AG08396 (cell line): ENCODE data around the gene ISM2.

Experiments
- DNase-seq: peaks from one replicate; pipeline ENCODE4 v3.0.0; 2012; ENCODE audit warnings: low spot score, mixed read lengths

Gene ISM2

DNA sequence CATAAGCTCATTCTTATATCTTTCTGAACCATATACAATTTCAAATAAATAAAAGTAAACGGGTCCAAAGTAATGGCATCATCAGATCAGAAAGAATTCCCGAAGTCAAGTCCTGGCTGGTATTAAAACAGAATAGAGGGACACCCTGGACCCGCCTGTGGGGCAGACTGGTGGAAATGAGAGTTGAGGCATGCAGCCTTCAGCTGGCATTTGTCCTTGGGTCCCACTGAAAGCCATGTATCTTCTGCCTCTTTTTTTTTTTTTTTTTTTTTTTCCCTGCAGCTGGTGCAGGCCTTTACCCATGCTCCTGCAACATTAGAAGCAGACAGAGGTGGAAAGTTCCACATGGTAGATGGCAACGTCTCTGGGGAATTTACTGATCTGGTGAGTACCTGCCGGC, 30.8 kb downstream of the ISM2 start:
- no peak for DNase-seq

DNA sequence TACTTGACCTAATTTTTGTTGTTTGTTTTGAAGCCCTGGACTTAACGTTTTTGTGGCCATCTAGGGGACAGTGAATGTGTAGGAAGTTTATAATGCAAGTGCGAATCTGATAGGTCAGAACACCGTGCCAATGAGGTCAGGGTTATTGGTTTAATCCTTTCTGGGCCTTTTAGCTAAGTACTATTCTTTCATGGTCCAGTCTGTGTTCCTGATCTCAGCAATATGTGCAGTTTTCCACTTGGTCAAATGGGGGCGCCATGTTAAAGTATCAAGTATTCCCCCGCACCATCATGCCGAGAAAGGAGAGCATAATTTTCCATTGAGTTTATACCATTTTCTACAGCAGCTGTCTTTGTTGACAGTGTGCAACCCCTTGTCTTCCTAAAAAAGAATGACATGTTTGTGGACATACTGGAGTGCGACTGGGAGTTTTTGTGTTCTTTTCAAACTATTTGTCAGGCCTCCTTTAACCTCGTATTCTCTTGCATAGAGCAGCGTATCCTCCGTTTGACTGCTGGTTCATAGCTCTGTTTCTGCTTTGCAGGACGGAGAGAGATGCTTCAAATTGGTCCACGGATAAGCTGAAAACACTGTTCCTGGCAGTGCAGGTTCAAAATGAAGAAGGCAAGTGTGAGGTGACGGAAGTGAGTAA, 39.4 kb downstream of the ISM2 start:
- peak; percentile 62 for DNase-seq

GRCh38 chr14:77458249-77458950, 40.2 kb downstream of the ISM2 start:
- no peak for DNase-seq

DNA sequence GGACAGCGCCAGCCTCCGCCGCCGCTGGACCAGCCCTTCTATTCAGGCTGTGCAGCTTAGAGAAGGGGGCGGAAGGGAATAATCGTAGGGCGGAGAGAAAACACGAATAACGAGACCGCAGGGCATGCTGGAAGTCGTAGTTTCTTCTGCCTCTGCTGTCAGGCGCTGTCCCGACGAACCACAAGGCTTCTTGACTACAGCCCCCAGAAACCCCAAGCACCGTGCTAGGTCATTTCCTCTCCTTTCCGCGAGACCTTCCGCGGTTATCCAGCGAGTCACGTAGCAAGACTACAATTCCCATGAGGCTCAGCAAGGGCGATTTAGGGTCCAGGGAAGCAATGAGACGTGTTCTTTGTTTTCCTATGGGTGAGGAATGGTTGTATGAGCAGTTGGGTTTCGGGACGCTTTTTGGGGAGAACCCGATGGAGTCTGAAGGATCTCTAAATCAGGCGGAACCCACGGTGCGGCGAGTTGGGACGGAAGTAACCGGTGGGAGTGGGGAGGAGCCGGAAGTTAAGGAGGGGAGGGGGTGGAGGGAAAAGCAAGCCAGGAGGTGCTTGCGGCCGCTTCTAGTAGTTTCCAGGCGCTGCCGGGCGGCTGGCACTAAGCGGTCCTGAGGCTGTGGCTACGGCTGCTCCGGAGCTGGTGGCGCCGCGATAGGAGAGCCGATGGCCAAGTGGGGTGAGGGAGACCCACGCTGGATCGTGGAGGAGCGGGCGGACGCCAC, 40.9 kb downstream of the ISM2 start, which contains the start of the genes AHSA1 and VIPAS39:
Gene AHSA1, plus strand, starts transcription at position 572 of the 727 bp plus-strand sequence. Its CDS starts 97 bp downstream, at position 669.
Gene VIPAS39, minus strand, starts transcription at position 80 of the 727 bp plus-strand sequence. CDS start 3,499 bp downstream, outside the sequence.
- peak; percentile 93 for DNase-seq

GRCh38 chr14:77457115-77457521, 41.5 kb downstream of the ISM2 start:
- no peak for DNase-seq

DNA sequence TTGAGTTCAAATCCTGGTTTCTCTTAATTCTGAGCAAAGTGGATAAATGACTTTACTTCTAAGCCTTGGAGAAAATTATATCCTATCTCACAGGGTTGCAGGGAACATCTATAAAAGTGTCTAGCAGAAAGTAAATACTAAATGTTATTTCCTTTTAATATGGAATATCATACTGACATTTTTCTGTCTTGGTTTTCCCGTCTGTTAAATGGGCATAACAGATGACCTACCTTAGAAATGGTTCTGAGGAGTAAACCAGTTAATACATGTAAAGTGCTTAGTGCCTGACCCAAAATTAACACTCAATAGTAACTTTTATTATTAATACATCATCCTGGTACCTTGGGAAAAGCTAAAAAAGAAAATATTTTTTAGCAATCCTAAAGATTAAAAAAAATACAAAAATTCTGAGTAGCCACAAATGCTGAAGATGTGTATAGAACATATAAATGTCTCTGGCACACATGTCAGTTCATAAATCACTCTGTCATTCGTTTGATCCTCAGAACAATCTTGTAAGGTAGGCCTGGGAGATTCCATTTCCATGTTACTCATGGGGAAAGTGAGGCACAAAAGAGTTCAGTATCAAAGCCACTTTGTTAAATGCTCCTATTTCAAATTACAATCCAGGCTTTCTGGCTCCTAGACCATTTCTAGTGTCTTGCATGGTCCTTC, 42.5 kb downstream of the ISM2 start:
- DNase-seq: no peak

GRCh38 chr14:77442196-77442595, 56.4 kb downstream of the ISM2 start:
- DNase-seq: no peak

GRCh38 chr14:77439861-77440260, 58.8 kb downstream of the ISM2 start:
- DNase-seq: no peak

DNA sequence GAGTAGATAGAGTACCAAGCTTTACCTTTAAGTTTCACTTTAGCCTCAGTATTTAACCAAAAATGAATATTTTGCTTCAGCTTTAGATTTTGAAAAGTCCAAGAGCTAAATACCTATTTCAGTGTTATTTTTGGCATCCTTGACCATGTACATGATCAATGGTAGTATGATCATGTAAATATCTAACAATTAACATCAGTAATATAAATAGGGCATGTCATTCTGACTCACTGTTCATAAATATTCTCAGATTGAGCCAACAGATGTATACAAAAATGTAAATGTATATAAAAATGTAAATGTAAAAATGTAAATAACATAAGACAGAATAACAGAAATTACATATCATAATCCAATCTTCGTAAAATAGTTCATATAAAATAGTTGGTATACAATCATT, 60.0 kb downstream of the ISM2 start:
- no peak for DNase-seq

GRCh38 chr14:77436042-77436441, 62.6 kb downstream of the ISM2 start:
- DNase-seq: no peak

- DNase-seq: no peak
These were observed 72.2 kb downstream of the ISM2 start for GRCh38 chr14:77426396-77426795.

DNA sequence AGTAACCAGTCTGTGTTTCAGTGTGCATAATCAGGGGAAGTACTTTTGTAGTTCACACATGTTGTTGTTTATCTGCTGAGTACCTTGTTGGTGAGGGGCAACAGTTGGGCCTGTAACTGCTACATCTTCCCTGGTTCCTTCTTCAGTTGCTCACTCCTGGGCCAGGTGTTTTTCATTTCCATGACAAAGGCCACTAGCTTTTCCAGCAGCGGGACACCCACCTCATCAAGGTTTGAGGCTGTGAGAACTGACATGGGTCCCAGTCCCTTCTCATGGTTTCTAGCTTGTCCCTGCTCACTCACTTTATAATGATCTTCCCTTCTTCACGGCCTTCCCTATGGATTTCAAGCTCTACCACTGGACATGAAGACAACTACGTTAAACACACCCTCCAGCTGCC, 73.8 kb downstream of the ISM2 start:
- no peak for DNase-seq
